Upper lobe of left lung (tissue), 6 donors: ENCODE results near the gene LMO7. TPM values are rescaled to one million over a fixed set of nuclear protein-coding genes. Genes with fewer than 3 reads are reported as not detected.

Source experiments
- ATAC-seq, 2 donors: fragments of 200-7000 bp; cut with Tn5 transposase; one replicate each; pipeline ENCODE4 v1.9.1; 2022; ENCODE audit warnings: mild to moderate bottlenecking in 2 of 2, moderate library complexity in 2 of 2; ENCODE audit not compliant: low FRiP score in 2 of 2
- DNase-seq, 2 donors: peaks; one replicate each; pipeline ENCODE4 v3.0.0-alpha.2; 2019 to 2020
- H3K27ac ChIP-seq, 4 donors: fragments of 200-600 bp; sonication (generic); one replicate each; pipeline ENCODE4 v1.5.1; 2016 to 2019
- H3K27me3 ChIP-seq, 4 donors: fragments of 200-600 bp; sonication (generic); one replicate each; pipeline ENCODE4 v1.5.1; 2017 to 2019
- H3K36me3 ChIP-seq, 4 donors: fragments of 200-600 bp; sonication (generic); one replicate each; pipeline ENCODE4 v1.5.1; 2016 to 2019
- H3K4me1 ChIP-seq, 4 donors: fragments of 200-600 bp; sonication (generic); one replicate each; pipeline ENCODE4 v1.5.1; 2018 to 2019
- H3K4me3 ChIP-seq, 4 donors: fragments of 200-600 bp; sonication (generic); one replicate each; pipeline ENCODE4 v1.5.1; 2017 to 2019; ENCODE audit warnings: mild to moderate bottlenecking in 2 of 4, moderate library complexity in 1 of 4
- H3K9me3 ChIP-seq, 4 donors: fragments of 200-600 bp; sonication (generic); one replicate each; pipeline ENCODE4 v1.5.1; 2018 to 2019
- CTCF ChIP-seq, 6 experiments: fragments of 450-650 bp in 4 of 6; fragments of 200-600 bp in 2 of 6; sonication (generic) in 2 of 6; IDR thresholded peaks; one replicate each; pipeline ENCODE4 v1.5.1; 2016 to 2019; ENCODE audit warnings: antibody characterized with exemption in 6 of 6
- EP300 ChIP-seq, 4 donors: sonication (generic); formaldehyde crosslinking; IDR thresholded peaks; one replicate each; pipeline ENCODE4 v1.5.1; 2017; ENCODE audit warnings: antibody characterized with exemption in 4 of 4, control low read depth in 2 of 4
- POLR2A ChIP-seq, 4 donors: fragments of 450-650 bp; IDR thresholded peaks; one replicate each; pipeline ENCODE4 v1.5.1; 2016 to 2017; ENCODE audit warnings: antibody characterized with exemption in 4 of 4, mild to moderate bottlenecking in 2 of 4
- POLR2AphosphoS5 ChIP-seq, 2 donors: sonication (generic); formaldehyde crosslinking; IDR thresholded peaks; one replicate each; pipeline ENCODE4 v1.5.1; 2017; ENCODE audit warnings: antibody characterized with exemption in 2 of 2
- WGBS, 2 donors: methylation state at CpG; one replicate each; pipeline ENCODE4 v1.1.5; 2017 to 2018; 5-methylcytosine and 5-hydroxymethylcytosine counted together
- total RNA-seq, 6 donors: library from RNA; depleted of rRNA in 4 of 6; stranded (reverse); fragments of >200 nt in 4 of 6; gene quantifications; one replicate each; pipeline versions ENCODE4 v1.1.0 to v1.2.1, GENCODE V29; 2016 to 2021
- donor health status: DM: no; HTN: no; CAD: no; lungs with moderate emphysema.
- donor health status: DM: no; HTN: yes; CAD: no; lungs with severe emphysema.

The LMO7 gene
- total RNA-seq, 6 donors from 2014 or later, result 327 to 1,155 (median 811) TPM

- TF ChIP-seq POLR2A (IDR thresholded peaks at IDR 0.05), result no peak
- no peak for TF ChIP-seq EP300 (IDR thresholded peaks at IDR 0.05)
- TF ChIP-seq POLR2AphosphoS5 (IDR thresholded peaks at IDR 0.05), result no peak
- no peak for TF ChIP-seq CTCF (IDR thresholded peaks at IDR 0.05)
- H3K27ac ChIP-seq, result no peak overlapping the region
- no peak overlapping the region for H3K4me3 ChIP-seq
- no peaks in the 10 kb centered on the region for H3K27me3 ChIP-seq
- ATAC-seq (no peak), DNase-seq (no peak)
- peaks cover 0 to 7% (median 7%) of the 10 kb centered on the region in 4 donors for H3K36me3 ChIP-seq
- H3K9me3 ChIP-seq, result no peaks in the 10 kb centered on the region
- H3K4me1 ChIP-seq, result no peaks in the 10 kb centered on the region
Measured at GRCh38 chr13:75861786-75862185, 225.7 kb downstream of the LMO7 start.

GRCh38 chr13:75864718-75865117, 228.6 kb downstream of the LMO7 start:
- ATAC-seq, result no peak
- Histone ChIP-seq H3K36me3 (no peaks in the 10 kb centered on the region), H3K4me1 (no peaks in the 10 kb centered on the region), H3K9me3 (no peaks in the 10 kb centered on the region), H3K4me3 (no peak overlapping the region), H3K27ac (no peak overlapping the region), H3K27me3 (no peaks in the 10 kb centered on the region)
- no peak for TF ChIP-seq POLR2AphosphoS5 (IDR thresholded peaks at IDR 0.05)
- no peak for TF ChIP-seq EP300 (IDR thresholded peaks at IDR 0.05)
- no peak for TF ChIP-seq CTCF (IDR thresholded peaks at IDR 0.05)
- no peak for TF ChIP-seq POLR2A (IDR thresholded peaks at IDR 0.05)
- no peak for DNase-seq
- WGBS, 2 donors, result 50 to 72% methylated on average over 5 of the region's 5 CpGs

DNA sequence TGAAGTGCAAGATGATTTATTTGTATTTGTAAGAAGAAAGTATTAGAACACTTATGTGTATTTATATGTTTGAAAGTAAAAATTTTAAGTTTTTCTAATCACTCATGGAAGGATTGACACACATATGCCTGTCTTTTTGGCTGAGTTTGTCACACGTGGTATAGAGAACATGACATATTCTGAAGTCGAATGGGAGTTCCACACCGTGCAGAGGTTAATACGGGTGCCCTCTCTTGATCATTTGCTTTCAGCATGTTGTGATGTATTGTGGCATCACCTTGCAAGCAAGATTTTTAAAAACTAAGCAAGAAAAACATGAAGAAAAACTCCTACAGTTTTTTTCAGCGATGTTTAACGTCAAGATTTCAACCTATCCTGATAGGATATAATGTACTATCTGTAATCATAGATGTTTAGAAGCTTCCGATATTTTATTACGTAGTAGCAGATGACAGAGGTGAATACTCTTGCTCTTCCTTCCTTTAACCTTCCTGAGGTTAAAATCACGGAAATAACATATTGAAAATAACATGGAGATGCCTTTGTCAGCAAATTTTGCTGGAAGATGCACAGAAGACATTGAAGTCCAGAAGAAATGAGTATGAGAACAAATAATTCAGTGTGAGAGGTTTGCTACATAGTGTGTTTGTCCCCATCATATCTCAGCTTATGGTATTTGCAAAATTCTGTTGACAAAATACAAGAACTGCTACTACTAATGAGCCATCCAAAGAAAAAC, 231.4 kb downstream of the LMO7 start:
- Histone ChIP-seq H3K27me3 (no peaks in the 10 kb centered on the region), H3K4me1 (peaks cover 0 to 5% (median 0%) of the 10 kb centered on the region in 4 donors), H3K4me3 (no peak overlapping the region), H3K27ac (no peak overlapping the region), H3K9me3 (no peaks in the 10 kb centered on the region), H3K36me3 (no peaks in the 10 kb centered on the region)
- 72 to 75% methylated on average over 9 of the region's 9 CpGs for WGBS, 2 donors
- no peak for DNase-seq
- no peak for ATAC-seq
- TF ChIP-seq CTCF (IDR thresholded peaks at IDR 0.05) (no peak), POLR2AphosphoS5 (IDR thresholded peaks at IDR 0.05) (no peak), EP300 (IDR thresholded peaks at IDR 0.05) (no peak), POLR2A (IDR thresholded peaks at IDR 0.05) (no peak)

- H3K4me3 ChIP-seq, result peak overlapping the region in 1 of 4 donors; percentile 48
- H3K36me3 ChIP-seq, result no peaks in the 10 kb centered on the region
- DNase-seq (no peak), ATAC-seq (no peak)
- H3K27me3 ChIP-seq, result no peaks in the 10 kb centered on the region
- 32 to 40% methylated on average over 4 of the region's 4 CpGs for WGBS, 2 donors
- H3K9me3 ChIP-seq, result no peaks in the 10 kb centered on the region
- TF ChIP-seq EP300 (IDR thresholded peaks at IDR 0.05) (no peak), POLR2AphosphoS5 (IDR thresholded peaks at IDR 0.05) (no peak), CTCF (IDR thresholded peaks at IDR 0.05) (no peak), POLR2A (IDR thresholded peaks at IDR 0.05) (no peak)
- no peak overlapping the region for H3K27ac ChIP-seq
- peaks cover 0 to 5% (median 0%) of the 10 kb centered on the region in 4 donors for H3K4me1 ChIP-seq
Measured at GRCh38 chr13:75869981-75870380, 233.9 kb downstream of the LMO7 start.
